Measurements from ENCODE around the gene PAAF1. TPM values are rescaled to one million over a fixed set of nuclear protein-coding genes. Genes with fewer than 3 reads are reported as not detected.
"Not testable (repeated sequence)": the region's sequence is repeated elsewhere in the genome, so short reads cannot be mapped to it uniquely, and the experiment has no call there.

The PAAF1 gene
- total RNA-seq, 1 donor from 2014 or later = 20.1 TPM

- no peak for DNase-seq
Observed at GRCh38 chr11:73883856-73884255, 7.1 kb downstream of the PAAF1 start.

GRCh38 chr11:73888244-73888643 is 11.4 kb downstream of the PAAF1 start:
- DNase-seq = no peak

GRCh38 chr11:73889019-73889418 is 12.2 kb downstream of the PAAF1 start:
- DNase-seq = no peak

- no peak for DNase-seq
Observed at GRCh38 chr11:73889536-73889935, 12.7 kb downstream of the PAAF1 start.

GRCh38 chr11:73893041-73893440 is 16.2 kb downstream of the PAAF1 start:
- no peak for DNase-seq

- no peak for DNase-seq
Observed at GRCh38 chr11:73894725-73895335, 18.0 kb downstream of the PAAF1 start.

GRCh38 chr11:73902303-73902702 is 25.5 kb downstream of the PAAF1 start:
- no peak for DNase-seq

GRCh38 chr11:73907191-73907590 is 30.4 kb downstream of the PAAF1 start:
- DNase-seq = no peak

- no peak for DNase-seq
Observed at GRCh38 chr11:73912026-73912425, 35.2 kb downstream of the PAAF1 start.

GRCh38 chr11:73913472-73913871 is 36.7 kb downstream of the PAAF1 start:
- no peak for DNase-seq

GRCh38 chr11:73914284-73914683 is 37.5 kb downstream of the PAAF1 start:
- no peak for DNase-seq

- DNase-seq = no peak
Observed at GRCh38 chr11:73916435-73916834, 39.6 kb downstream of the PAAF1 start.

- DNase-seq = no peak
Observed at GRCh38 chr11:73921180-73921579, 44.4 kb downstream of the PAAF1 start.

- DNase-seq = no peak
Observed at GRCh38 chr11:73929388-73929787, 52.6 kb downstream of the PAAF1 start.

- peak; percentile 63 for DNase-seq
Observed at GRCh38 chr11:73931039-73931645, 54.3 kb downstream of the PAAF1 start.

- no peak for DNase-seq
Observed at GRCh38 chr11:73931951-73932350, 55.2 kb downstream of the PAAF1 start.

- peak; percentile 41 for DNase-seq
Observed at GRCh38 chr11:73932781-73933180, 56.0 kb downstream of the PAAF1 start.

- DNase-seq = not testable (repeated sequence)
Observed at GRCh38 chr11:73936047-73936446, 59.2 kb downstream of the PAAF1 start.

GRCh38 chr11:73939096-73939495 is 62.3 kb downstream of the PAAF1 start:
- DNase-seq = no peak

- no peak for DNase-seq
Observed at GRCh38 chr11:73940801-73941570, 64.2 kb downstream of the PAAF1 start.

- DNase-seq = peak; percentile 24
Observed at GRCh38 chr11:73942010-73942409, 65.2 kb downstream of the PAAF1 start.

- no peak for DNase-seq
Observed at GRCh38 chr11:73944085-73944484, 67.3 kb downstream of the PAAF1 start.

GRCh38 chr11:73944901-73945300 is 68.1 kb downstream of the PAAF1 start:
- no peak for DNase-seq

GRCh38 chr11:73945396-73945795 is 68.6 kb downstream of the PAAF1 start:
- no peak for DNase-seq
